HepG2 (cell line): ENCODE measurements around the gene FAM81A. TPM values are rescaled to one million over a fixed set of nuclear protein-coding genes. Genes with fewer than 3 reads are reported as not detected.

Experiments used
- CBFB ChIP-seq: sonication (generic); formaldehyde crosslinking; IDR thresholded peaks from 2 replicates; pipeline ENCODE4 v1.4.0; 2020; ENCODE audit warnings: missing genetic modification reagents
- EEA1 ChIP-seq: sonication (generic); formaldehyde crosslinking; IDR thresholded peaks from 2 replicates; pipeline ENCODE4 v1.5.1; 2020; ENCODE audit warnings: mild to moderate bottlenecking, missing genetic modification reagents, borderline replicate concordance
- EZH2 ChIP-seq: conservative IDR thresholded peaks from 2 replicates; pipeline ENCODE4 v1.6.1; 2012; ENCODE audit warnings: mild to moderate bottlenecking, low read depth, low read length, moderate library complexity
- IKZF5 ChIP-seq: IDR thresholded peaks from 2 replicates; pipeline ENCODE4 v1.6.1; 2018; ENCODE audit warnings: missing genetic modification reagents, mild to moderate bottlenecking, missing compliant biosample characterization
- NBN ChIP-seq: fragments of 450-650 bp; conservative IDR thresholded peaks from 2 replicates; pipeline ENCODE4 v1.6.1; 2017
- NR0B2 ChIP-seq: sonication (generic); formaldehyde crosslinking; IDR thresholded peaks from 2 replicates; pipeline ENCODE4 v1.4.0; 2020; ENCODE audit warnings: mild to moderate bottlenecking, missing genetic modification reagents
- NRL ChIP-seq: sonication (generic); formaldehyde crosslinking; IDR thresholded peaks from 2 replicates; pipeline ENCODE4 v1.5.0; 2020; ENCODE audit warnings: missing genetic modification reagents, mild to moderate bottlenecking, moderate library complexity, borderline replicate concordance
- RARG ChIP-seq: sonication (generic); formaldehyde crosslinking; IDR thresholded peaks from 2 replicates; pipeline ENCODE4 v1.4.0; 2020; ENCODE audit warnings: low read depth, mild to moderate bottlenecking, missing genetic modification reagents
- RERE ChIP-seq: IDR thresholded peaks from 2 replicates; pipeline ENCODE4 v1.6.1; 2016; ENCODE audit warnings: low read depth, missing genetic modification reagents, missing compliant biosample characterization
- SALL1 ChIP-seq: sonication (generic); formaldehyde crosslinking; IDR thresholded peaks from 2 replicates; pipeline ENCODE4 v1.8.0; 2022; ENCODE audit warnings: mild to moderate bottlenecking, missing genetic modification reagents
- TERF1 ChIP-seq: sonication (generic); formaldehyde crosslinking; IDR thresholded peaks from 2 replicates; pipeline ENCODE4 v1.8.0; 2022; ENCODE audit warnings: mild to moderate bottlenecking, missing genetic modification reagents, moderate library complexity
- ZNF142 ChIP-seq: sonication (generic); formaldehyde crosslinking; IDR thresholded peaks from 2 replicates; pipeline ENCODE4 v1.4.0; 2020; ENCODE audit warnings: missing genetic modification reagents
- ZNF224 ChIP-seq: sonication (generic); formaldehyde crosslinking; IDR thresholded peaks from 2 replicates; pipeline ENCODE4 v1.5.0; 2020; ENCODE audit warnings: mild to moderate bottlenecking, missing genetic modification reagents
- ZNF260 ChIP-seq: sonication (generic); formaldehyde crosslinking; IDR thresholded peaks from 2 replicates; pipeline ENCODE4 v1.4.0; 2020; ENCODE audit warnings: missing genetic modification reagents, low read depth, mild to moderate bottlenecking, borderline replicate concordance
- polyA plus RNA-seq, 8 experiments: library from polyadenylated mRNA; depleted of rRNA in 3 of 8; stranded (reverse) in 7 of 8; unstranded in 1 of 8; fragments of >200 nt; fragmentation: Illumina TruSeq in 4 of 8; extraction: Trizol in 4 of 8; gene quantifications; 2 replicates each; pipeline versions ENCODE4 v1.2.1 to v1.2.3, GENCODE V29; 2011 to 2016; ENCODE audit warnings: low read depth in 4 of 8, missing spikeins in 1 of 8, mixed read lengths in 1 of 8; ENCODE audit not compliant: insufficient read depth in 1 of 8
- total RNA-seq, 5 experiments: library from RNA; depleted of rRNA; stranded (reverse); fragments of >200 nt; fragmentation: Illumina TruSeq; extraction: Trizol; gene quantifications; 2 replicates each; pipeline ENCODE4 v1.2.3, GENCODE V29; 2016; ENCODE audit warnings: low read depth in 1 of 5

Gene FAM81A
- total and polyA plus RNA-seq, 2 of the 13 experiments (the other 11 are each of a cell fraction or from before 2014, with no cell fraction given): 0.09 TPM; not detected in 1

- TF ChIP-seq RARG (CRISPR knock-in tag) (0 out of 2 replicates have a peak, but pooled peaks have one; percentile 78), ZNF260 (no peak), RERE (peak; percentile 99), ZNF142 (CRISPR knock-in tag) (0 out of 2 replicates have a peak, but pooled peaks have one; percentile 47), NR0B2 (CRISPR knock-in tag) (no peak), NRL (no peak), ZNF224 (no peak), EEA1 (CRISPR knock-in tag) (no peak), NBN (no peak), EZH2 (no peak), TERF1 (CRISPR knock-in tag) (no peak), SALL1 (CRISPR knock-in tag) (peak; percentile 94), CBFB (CRISPR knock-in tag) (peak; percentile 100), IKZF5 (CRISPR knock-in tag) (peak; percentile 81)
Observed at GRCh38 chr15:59553879-59554735, 116.1 kb downstream of the FAM81A start (continued).
